HEK293 (cell line): Measurements from ENCODE around the gene SCPEP1.

Experiments
- ZFP37 ChIP-seq: fragments of 450-650 bp; formaldehyde crosslinking; IDR thresholded peaks from 2 replicates; pipeline ENCODE4 v1.5.1; 2016; ENCODE audit warnings: missing biosample characterization, missing genetic modification characterization
- ZNF146 ChIP-seq: fragments of 450-650 bp; formaldehyde crosslinking; IDR thresholded peaks from 2 replicates; pipeline ENCODE4 v1.5.1; 2016; ENCODE audit warnings: missing biosample characterization, missing genetic modification characterization
- ZNF2 ChIP-seq: fragments of 450-650 bp; formaldehyde crosslinking; IDR thresholded peaks from 2 replicates; pipeline ENCODE4 v1.5.1; 2016; ENCODE audit warnings: missing biosample characterization, missing genetic modification characterization
- ZNF211 ChIP-seq: fragments of 450-650 bp; formaldehyde crosslinking; IDR thresholded peaks from 2 replicates; pipeline ENCODE4 v1.5.1; 2016; ENCODE audit warnings: low read depth, missing biosample characterization, missing genetic modification characterization
- ZNF266 ChIP-seq: fragments of 450-650 bp; formaldehyde crosslinking; IDR thresholded peaks from 2 replicates; pipeline ENCODE4 v1.5.1; 2016; ENCODE audit warnings: missing biosample characterization, missing genetic modification characterization, low read depth
- ZNF426 ChIP-seq: fragments of 450-650 bp; formaldehyde crosslinking; IDR thresholded peaks from 2 replicates; pipeline ENCODE4 v1.5.1; 2017; ENCODE audit warnings: missing biosample characterization, missing genetic modification characterization, mild to moderate bottlenecking, inconsistent platforms, moderate library complexity
- ZNF596 ChIP-seq: fragments of 450-650 bp; IDR thresholded peaks from 2 replicates; pipeline ENCODE4 v1.5.0; 2018; ENCODE audit warnings: missing biosample characterization, mild to moderate bottlenecking, missing genetic modification characterization, moderate library complexity
- TF ChIP-seq, protein P1 (sequence below): fragments of 450-650 bp; formaldehyde crosslinking; IDR thresholded peaks from 2 replicates; pipeline ENCODE4 v1.5.1; 2016; ENCODE audit warnings: missing biosample characterization, missing genetic modification characterization
- TF ChIP-seq, protein P2 (sequence below): fragments of 450-650 bp; formaldehyde crosslinking; IDR thresholded peaks from 2 replicates; pipeline ENCODE4 v1.5.1; 2016; ENCODE audit warnings: missing biosample characterization, missing genetic modification characterization
- TF ChIP-seq, protein P3 (sequence below): fragments of 450-650 bp; formaldehyde crosslinking; IDR thresholded peaks from 2 replicates; pipeline ENCODE4 v1.5.1; 2016; ENCODE audit warnings: missing biosample characterization, missing genetic modification characterization
- TF ChIP-seq, protein P4 (sequence below): fragments of 450-650 bp; formaldehyde crosslinking; IDR thresholded peaks from 2 replicates; pipeline ENCODE4 v1.5.1; 2016; ENCODE audit warnings: missing biosample characterization, missing genetic modification characterization
- TF ChIP-seq, protein P5 (sequence below): sonication (generic); formaldehyde crosslinking; IDR thresholded peaks from 2 replicates; pipeline ENCODE4 v1.8.1; 2022; ENCODE audit warnings: mild to moderate bottlenecking, moderate library complexity, missing genetic modification reagents

DNA sequence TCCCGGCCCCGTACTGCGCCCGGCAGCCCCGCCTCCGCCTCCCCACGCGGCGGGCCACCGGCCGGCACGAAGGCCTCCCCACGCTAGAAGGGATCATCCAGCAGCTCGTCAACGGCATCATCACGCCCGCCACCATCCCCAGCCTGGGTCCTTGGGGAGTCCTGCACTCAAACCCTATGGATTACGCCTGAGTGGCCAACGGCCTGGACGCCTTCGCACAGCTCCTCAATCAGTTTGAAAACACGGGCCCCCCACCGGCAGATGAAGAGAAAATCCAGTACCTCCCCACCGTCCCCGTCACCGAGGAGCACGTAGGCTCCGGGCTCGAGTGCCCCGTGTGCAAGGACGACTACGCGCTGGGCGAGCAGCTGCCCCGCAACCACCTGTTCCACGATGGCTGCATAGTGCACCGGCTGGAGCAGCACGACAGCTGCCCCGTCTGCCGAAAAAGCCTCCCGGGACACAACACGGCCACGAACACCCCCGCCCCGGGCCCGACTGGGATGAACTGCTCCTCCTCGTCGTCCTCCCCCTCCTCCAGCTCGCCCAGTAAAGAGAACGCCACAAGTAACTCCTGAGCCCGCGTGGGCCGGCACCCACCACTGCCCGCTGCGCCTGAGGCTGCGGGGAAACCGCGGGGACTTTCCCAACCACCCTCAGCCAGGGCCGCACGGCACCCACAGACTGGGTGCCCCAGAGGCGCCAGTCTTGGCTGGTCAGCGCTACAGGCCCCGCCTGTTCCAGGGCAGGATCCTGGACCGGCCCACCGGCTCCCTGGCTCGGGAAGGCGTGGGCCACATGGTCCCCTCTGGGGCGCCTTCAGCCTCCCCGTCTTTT lies 68.2 kb downstream of the SCPEP1 start:
- TF ChIP-seq, protein P1, sequence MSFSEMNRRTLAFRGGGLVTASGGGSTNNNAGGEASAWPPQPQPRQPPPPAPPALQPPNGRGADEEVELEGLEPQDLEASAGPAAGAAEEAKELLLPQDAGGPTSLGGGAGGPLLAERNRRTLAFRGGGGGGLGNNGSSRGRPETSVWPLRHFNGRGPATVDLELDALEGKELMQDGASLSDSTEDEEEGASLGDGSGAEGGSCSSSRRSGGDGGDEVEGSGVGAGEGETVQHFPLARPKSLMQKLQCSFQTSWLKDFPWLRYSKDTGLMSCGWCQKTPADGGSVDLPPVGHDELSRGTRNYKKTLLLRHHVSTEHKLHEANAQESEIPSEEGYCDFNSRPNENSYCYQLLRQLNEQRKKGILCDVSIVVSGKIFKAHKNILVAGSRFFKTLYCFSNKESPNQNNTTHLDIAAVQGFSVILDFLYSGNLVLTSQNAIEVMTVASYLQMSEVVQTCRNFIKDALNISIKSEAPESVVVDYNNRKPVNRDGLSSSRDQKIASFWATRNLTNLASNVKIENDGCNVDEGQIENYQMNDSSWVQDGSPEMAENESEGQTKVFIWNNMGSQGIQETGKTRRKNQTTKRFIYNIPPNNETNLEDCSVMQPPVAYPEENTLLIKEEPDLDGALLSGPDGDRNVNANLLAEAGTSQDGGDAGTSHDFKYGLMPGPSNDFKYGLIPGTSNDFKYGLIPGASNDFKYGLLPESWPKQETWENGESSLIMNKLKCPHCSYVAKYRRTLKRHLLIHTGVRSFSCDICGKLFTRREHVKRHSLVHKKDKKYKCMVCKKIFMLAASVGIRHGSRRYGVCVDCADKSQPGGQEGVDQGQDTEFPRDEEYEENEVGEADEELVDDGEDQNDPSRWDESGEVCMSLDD (tag by site-specific recombination), result no peak
- TF ChIP-seq ZNF2 (tag by site-specific recombination) (no peak), ZNF211 (tag by site-specific recombination) (no peak), ZNF596 (tag by site-specific recombination) (no peak), ZNF266 (tag by site-specific recombination) (no peak), ZNF426 (tag by site-specific recombination) (no peak), ZNF146 (tag by site-specific recombination) (no peak), ZFP37 (tag by site-specific recombination) (no peak)
- TF ChIP-seq, protein P2, sequence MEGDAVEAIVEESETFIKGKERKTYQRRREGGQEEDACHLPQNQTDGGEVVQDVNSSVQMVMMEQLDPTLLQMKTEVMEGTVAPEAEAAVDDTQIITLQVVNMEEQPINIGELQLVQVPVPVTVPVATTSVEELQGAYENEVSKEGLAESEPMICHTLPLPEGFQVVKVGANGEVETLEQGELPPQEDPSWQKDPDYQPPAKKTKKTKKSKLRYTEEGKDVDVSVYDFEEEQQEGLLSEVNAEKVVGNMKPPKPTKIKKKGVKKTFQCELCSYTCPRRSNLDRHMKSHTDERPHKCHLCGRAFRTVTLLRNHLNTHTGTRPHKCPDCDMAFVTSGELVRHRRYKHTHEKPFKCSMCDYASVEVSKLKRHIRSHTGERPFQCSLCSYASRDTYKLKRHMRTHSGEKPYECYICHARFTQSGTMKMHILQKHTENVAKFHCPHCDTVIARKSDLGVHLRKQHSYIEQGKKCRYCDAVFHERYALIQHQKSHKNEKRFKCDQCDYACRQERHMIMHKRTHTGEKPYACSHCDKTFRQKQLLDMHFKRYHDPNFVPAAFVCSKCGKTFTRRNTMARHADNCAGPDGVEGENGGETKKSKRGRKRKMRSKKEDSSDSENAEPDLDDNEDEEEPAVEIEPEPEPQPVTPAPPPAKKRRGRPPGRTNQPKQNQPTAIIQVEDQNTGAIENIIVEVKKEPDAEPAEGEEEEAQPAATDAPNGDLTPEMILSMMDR (tag by site-specific recombination), result no peak
- TF ChIP-seq, protein P3, sequence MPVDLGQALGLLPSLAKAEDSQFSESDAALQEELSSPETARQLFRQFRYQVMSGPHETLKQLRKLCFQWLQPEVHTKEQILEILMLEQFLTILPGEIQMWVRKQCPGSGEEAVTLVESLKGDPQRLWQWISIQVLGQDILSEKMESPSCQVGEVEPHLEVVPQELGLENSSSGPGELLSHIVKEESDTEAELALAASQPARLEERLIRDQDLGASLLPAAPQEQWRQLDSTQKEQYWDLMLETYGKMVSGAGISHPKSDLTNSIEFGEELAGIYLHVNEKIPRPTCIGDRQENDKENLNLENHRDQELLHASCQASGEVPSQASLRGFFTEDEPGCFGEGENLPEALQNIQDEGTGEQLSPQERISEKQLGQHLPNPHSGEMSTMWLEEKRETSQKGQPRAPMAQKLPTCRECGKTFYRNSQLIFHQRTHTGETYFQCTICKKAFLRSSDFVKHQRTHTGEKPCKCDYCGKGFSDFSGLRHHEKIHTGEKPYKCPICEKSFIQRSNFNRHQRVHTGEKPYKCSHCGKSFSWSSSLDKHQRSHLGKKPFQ (tag by site-specific recombination), result no peak
- TF ChIP-seq, protein P4, sequence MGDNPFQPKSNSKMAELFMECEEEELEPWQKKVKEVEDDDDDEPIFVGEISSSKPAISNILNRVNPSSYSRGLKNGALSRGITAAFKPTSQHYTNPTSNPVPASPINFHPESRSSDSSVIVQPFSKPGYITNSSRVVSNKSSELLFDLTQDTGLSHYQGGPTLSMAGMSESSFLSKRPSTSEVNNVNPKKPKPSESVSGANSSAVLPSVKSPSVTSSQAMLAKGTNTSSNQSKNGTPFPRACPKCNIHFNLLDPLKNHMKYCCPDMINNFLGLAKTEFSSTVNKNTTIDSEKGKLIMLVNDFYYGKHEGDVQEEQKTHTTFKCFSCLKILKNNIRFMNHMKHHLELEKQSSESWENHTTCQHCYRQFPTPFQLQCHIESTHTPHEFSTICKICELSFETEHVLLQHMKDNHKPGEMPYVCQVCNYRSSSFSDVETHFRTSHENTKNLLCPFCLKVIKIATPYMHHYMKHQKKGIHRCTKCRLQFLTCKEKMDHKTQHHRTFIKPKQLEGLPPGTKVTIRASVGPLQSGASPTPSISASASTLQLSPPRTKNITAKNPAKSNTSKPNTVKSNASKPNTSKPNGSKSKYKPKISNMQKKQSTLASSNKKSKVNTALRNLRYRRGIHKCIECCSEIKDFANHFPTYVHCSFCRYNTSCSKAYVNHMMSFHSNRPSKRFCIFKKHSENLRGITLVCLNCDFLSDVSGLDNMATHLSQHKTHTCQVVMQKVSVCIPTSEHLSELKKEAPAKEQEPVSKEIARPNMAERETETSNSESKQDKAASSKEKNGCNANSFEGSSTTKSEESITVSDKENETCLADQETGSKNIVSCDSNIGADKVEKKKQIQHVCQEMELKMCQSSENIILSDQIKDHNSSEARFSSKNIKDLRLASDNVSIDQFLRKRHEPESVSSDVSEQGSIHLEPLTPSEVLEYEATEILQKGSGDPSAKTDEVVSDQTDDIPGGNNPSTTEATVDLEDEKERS (tag by site-specific recombination), result no peak
- TF ChIP-seq, protein P5, sequence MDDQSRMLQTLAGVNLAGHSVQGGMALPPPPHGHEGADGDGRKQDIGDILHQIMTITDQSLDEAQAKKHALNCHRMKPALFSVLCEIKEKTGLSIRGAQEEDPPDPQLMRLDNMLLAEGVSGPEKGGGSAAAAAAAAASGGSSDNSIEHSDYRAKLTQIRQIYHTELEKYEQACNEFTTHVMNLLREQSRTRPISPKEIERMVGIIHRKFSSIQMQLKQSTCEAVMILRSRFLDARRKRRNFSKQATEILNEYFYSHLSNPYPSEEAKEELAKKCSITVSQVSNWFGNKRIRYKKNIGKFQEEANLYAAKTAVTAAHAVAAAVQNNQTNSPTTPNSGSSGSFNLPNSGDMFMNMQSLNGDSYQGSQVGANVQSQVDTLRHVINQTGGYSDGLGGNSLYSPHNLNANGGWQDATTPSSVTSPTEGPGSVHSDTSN (CRISPR knock-in tag), result no peak
